GM06990 (cell line): Measurements from ENCODE around the gene EFHB.

Source experiments
- DNase-seq: peaks from one replicate; pipeline ENCODE4 v3.0.0-alpha.2; 2011; ENCODE audit not compliant: insufficient read length; ENCODE audit errors: extremely low read depth
- H3K27me3 ChIP-seq: replicated peaks from 2 replicates; pipeline ENCODE4 v1.6.0; 2011; ENCODE audit warnings: low read length; ENCODE audit not compliant: control insufficient read depth, insufficient read depth
- H3K36me3 ChIP-seq: 2 replicates; pipeline ENCODE4 v1.5.1; 2011; ENCODE audit warnings: low read length; ENCODE audit not compliant: control insufficient read depth, insufficient read depth
- H3K4me3 ChIP-seq: replicated peaks from 2 replicates; pipeline ENCODE4 v1.5.1; 2011; ENCODE audit warnings: low read depth, mild to moderate bottlenecking, control low read depth, low read length
- TF ChIP-seq, protein P1 (sequence below): IDR thresholded peaks from 2 replicates; pipeline ENCODE4 v1.5.1; 2011; ENCODE audit warnings: low read length, control low read depth, mild to moderate bottlenecking, inconsistent platforms; ENCODE audit not compliant: insufficient read depth, poor library complexity, severe bottlenecking

The EFHB gene

DNA sequence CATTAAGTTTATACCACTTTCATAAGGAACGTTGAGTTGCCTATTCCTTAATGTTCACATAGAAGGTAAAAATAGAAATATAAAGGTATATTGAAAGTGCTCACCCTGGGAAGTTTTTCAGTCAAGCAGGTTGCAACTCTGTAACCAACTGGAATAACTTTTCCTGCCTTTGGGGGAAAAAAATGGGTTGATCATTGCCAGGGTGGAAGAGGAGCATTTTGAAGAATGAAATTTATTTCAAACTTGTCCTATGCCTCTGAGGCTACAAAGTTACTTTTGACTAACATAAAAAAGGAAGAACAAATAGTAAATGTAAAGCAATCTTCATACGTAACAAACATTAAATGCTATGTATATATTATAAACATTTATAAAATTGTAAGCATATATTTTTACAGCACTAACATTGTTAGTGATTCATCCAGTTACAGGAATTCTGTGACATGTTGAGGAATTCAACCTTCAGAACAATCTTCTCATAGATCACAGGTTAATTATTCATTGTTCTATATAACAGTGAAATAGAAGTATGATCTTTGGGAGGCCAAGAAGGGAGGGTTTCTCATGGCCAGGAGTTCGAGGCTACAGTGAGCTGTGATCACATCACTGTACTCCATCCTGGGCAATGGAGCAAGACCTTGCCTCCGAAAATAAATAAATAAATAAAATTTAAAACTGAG, 13.5 kb downstream of the EFHB start:
- no peak overlapping the region for H3K4me3 ChIP-seq
- H3K27me3 ChIP-seq: no peaks in the 10 kb centered on the region
- no peaks in the 10 kb centered on the region for H3K36me3 ChIP-seq
- DNase-seq: no peak
- TF ChIP-seq, protein P1, sequence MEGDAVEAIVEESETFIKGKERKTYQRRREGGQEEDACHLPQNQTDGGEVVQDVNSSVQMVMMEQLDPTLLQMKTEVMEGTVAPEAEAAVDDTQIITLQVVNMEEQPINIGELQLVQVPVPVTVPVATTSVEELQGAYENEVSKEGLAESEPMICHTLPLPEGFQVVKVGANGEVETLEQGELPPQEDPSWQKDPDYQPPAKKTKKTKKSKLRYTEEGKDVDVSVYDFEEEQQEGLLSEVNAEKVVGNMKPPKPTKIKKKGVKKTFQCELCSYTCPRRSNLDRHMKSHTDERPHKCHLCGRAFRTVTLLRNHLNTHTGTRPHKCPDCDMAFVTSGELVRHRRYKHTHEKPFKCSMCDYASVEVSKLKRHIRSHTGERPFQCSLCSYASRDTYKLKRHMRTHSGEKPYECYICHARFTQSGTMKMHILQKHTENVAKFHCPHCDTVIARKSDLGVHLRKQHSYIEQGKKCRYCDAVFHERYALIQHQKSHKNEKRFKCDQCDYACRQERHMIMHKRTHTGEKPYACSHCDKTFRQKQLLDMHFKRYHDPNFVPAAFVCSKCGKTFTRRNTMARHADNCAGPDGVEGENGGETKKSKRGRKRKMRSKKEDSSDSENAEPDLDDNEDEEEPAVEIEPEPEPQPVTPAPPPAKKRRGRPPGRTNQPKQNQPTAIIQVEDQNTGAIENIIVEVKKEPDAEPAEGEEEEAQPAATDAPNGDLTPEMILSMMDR: no peak

DNA sequence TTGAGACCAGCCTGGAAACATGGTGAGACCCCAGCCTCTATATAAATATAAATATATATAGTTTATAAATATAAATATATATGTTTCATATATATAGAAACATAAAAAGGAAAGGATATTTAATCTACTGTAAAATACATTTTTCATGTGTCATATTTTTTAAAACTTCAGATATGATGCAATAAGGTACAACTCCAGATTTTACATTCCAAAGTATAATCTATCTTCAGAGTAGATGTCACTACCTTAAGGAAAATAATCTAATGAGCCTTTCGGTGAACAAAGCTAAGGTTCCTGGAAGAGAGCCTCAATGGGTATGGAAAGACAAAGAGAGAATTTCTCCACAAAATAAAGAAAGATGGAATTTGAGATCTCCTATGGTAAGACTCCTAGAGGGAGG, 16.9 kb downstream of the EFHB start:
- Histone ChIP-seq H3K27me3 (no peaks in the 10 kb centered on the region), H3K4me3 (no peak overlapping the region), H3K36me3 (no peaks in the 10 kb centered on the region)
- no peak for DNase-seq
- TF ChIP-seq, protein P1: no peak

DNA sequence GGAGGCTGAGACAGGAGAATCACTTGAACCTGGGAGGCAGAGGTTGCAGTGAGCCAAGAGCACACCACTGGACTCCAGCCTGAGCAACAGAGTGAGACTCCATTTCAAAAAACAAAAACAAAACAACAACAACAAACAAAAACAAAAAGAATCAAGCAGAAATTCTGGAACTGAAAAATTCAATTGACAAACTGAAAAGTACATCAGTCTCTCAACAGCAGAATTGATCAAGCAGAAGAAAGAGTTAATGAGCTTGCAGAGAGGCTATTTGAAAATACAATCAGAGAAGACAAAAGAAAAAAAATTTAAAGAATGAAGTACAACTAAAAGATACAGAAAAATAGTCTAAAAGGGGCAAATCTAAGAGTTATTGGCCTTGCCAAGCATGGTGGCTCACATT, 22.6 kb downstream of the EFHB start:
- TF ChIP-seq, protein P1: no peak
- Histone ChIP-seq H3K4me3 (no peak overlapping the region), H3K27me3 (no peaks in the 10 kb centered on the region), H3K36me3 (no peaks in the 10 kb centered on the region)
- DNase-seq: no peak

DNA sequence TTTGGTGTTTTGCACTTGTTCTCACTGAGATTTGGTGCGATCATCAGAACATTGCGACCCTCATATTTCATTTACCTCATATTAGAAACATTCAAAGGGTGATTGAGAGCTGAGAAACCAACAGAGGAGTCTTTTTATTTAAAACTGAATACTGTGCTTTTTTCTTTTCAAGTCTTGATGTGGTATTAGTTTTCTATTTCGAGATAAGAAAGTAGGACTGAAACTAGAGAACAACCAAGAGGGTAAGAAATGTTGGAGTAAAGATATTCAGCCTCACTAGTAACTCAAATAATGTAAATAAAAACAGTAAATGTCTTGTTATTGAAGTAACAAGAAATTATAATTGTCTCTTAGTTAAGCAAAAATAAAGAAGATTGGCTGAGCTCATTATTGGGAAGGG, 26.5 kb downstream of the EFHB start:
- H3K36me3 ChIP-seq: no peaks in the 10 kb centered on the region
- no peak for DNase-seq
- TF ChIP-seq, protein P1: no peak
- H3K4me3 ChIP-seq: no peak overlapping the region
- no peaks in the 10 kb centered on the region for H3K27me3 ChIP-seq

DNA sequence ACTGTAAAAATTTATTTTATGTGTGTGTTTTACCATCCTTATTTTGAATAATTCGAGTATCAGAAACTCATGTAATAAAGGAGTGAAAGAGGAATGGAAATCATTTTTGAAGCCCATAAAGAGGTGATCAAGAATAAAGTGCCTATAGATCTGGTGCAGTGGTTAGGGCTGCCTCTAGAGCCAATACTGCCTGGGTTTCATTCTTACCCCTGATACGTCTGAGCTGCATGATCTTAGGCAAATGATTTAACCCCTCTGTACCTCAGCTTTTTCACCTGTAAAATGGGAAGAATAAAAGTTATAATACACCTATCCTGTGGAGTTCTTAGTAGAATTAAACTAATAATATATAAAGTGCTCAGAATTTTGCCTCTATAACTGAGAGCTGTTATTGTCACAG, 30.4 kb downstream of the EFHB start:
- H3K36me3 ChIP-seq: no peaks in the 10 kb centered on the region
- H3K4me3 ChIP-seq: no peak overlapping the region
- DNase-seq: no peak
- TF ChIP-seq, protein P1: no peak
- no peaks in the 10 kb centered on the region for H3K27me3 ChIP-seq

DNA sequence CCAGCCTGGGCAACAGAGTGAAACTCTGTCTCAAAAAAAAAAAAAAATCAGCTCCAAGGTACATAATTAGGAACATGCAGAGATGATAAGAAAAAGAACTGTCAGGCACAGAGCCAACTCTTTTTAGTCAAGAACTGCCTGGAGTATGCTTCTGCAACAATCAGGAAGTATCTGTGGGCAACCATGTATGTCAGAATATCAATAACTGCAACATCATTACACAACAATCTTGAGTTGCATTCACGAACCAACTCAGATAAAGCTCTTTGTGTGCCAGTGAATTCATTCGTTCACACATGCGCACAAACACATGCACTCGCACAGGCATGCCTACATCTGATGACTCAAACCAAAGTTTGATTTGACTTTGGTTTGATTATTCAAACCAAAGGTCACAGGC, 32.1 kb downstream of the EFHB start:
- H3K4me3 ChIP-seq: no peak overlapping the region
- TF ChIP-seq, protein P1: no peak
- no peak for DNase-seq
- no peaks in the 10 kb centered on the region for H3K36me3 ChIP-seq
- H3K27me3 ChIP-seq: no peaks in the 10 kb centered on the region
